GM18951 (cell line): ENCODE data around the gene IFNA4.
"Not testable (repeated sequence)": the region's sequence is repeated elsewhere in the genome, so short reads cannot be mapped to it uniquely, and the experiment has no call there.

Source experiments
- POLR2A ChIP-seq: IDR thresholded peaks from 4 replicates; pipeline ENCODE4 v1.6.1; 2011; ENCODE audit warnings: mild to moderate bottlenecking; ENCODE audit not compliant: insufficient read length, insufficient read depth; ENCODE audit errors: extremely low read depth
- in situ Hi-C: fragments of 300-500 bp; cut with MboI; formaldehyde crosslinking; loops from one replicate; pipeline ENCODE4 v1.12.0; 2022; ENCODE audit warnings: low sequenced_read_pairs, mixed read lengths, inconsistent platforms; ENCODE audit not compliant: unreplicated experiment

IFNA4 gene

GRCh38 chr9:21174671-21175070, 12.7 kb downstream of the IFNA4 start:
- in situ Hi-C loops = loop anchor here (25.0 kb wide), 1 partner anchor 613 kb away; no protein-coding TSS in a partner anchor
- no peak for TF ChIP-seq POLR2A

- TF ChIP-seq POLR2A = no peak
- in situ Hi-C loops = no loop called here
Observed at GRCh38 chr9:21172156-21172555, 15.2 kb downstream of the IFNA4 start.

GRCh38 chr9:21171351-21171750, 16.0 kb downstream of the IFNA4 start:
- no peak for TF ChIP-seq POLR2A
- in situ Hi-C loops = no loop called here

- in situ Hi-C loops = not testable (repeated sequence)
Observed at GRCh38 chr9:21166560-21166959, 20.8 kb downstream of the IFNA4 start, which contains the start of gene IFNA21. Gene IFNA21 (minus strand): TSS chr9:21166660. CDS start chr9:21166612, 48 bp downstream.

GRCh38 chr9:21165516-21165915, 21.9 kb downstream of the IFNA4 start:
- TF ChIP-seq POLR2A = no peak
- in situ Hi-C loops = no loop called here

- in situ Hi-C loops = no loop called here
- no peak for TF ChIP-seq POLR2A
Observed at GRCh38 chr9:21160178-21160577, 27.2 kb downstream of the IFNA4 start.

- no peak for TF ChIP-seq POLR2A
- in situ Hi-C loops = no loop called here
Observed at GRCh38 chr9:21155501-21155900, 31.9 kb downstream of the IFNA4 start.

- in situ Hi-C loops = no loop called here
- no peak for TF ChIP-seq POLR2A
Observed at GRCh38 chr9:21154018-21154608, 33.3 kb downstream of the IFNA4 start.

GRCh38 chr9:21153336-21154017, 33.9 kb downstream of the IFNA4 start:
- TF ChIP-seq POLR2A = no peak
- in situ Hi-C loops = no loop called here

- in situ Hi-C loops = no loop called here
- TF ChIP-seq POLR2A = no peak
Observed at GRCh38 chr9:21144603-21145002, 42.8 kb downstream of the IFNA4 start.

GRCh38 chr9:21141427-21141882, 45.9 kb downstream of the IFNA4 start, which contains the start of gene IFNW1:
Gene IFNW1 (minus strand): TSS chr9:21141832. CDS start chr9:21141570, 262 bp downstream.
- no peak for TF ChIP-seq POLR2A
- in situ Hi-C loops = no loop called here

- no peak for TF ChIP-seq POLR2A
- in situ Hi-C loops = no loop called here
Observed at GRCh38 chr9:21137020-21137419, 50.4 kb downstream of the IFNA4 start.
